Measurements from ENCODE around the gene CEP135.

Gene CEP135

GRCh38 chr4:56077676-56078075 is 128.9 kb downstream of the CEP135 start:
- DNase-seq (ENCODE audit: low spot score) = peak; percentile 30

GRCh38 chr4:56078866-56079265 is 130.1 kb downstream of the CEP135 start:
- no peak for DNase-seq (ENCODE audit: low spot score)

- no peak for DNase-seq (ENCODE audit: low spot score)
These were observed 131.6 kb downstream of the CEP135 start for GRCh38 chr4:56080384-56080783.

GRCh38 chr4:56082829-56083228 is 134.1 kb downstream of the CEP135 start:
- DNase-seq (ENCODE audit: low spot score) = no peak

Measured in SK-N-DZ (cell line).